ENCODE data around the gene WFS1. TPM values are rescaled to one million over a fixed set of nuclear protein-coding genes. Genes with fewer than 3 reads are reported as not detected.

The WFS1 gene
- total RNA-seq, 1 donor = 0.42 TPM

- Histone ChIP-seq H3K4me1 (ENCODE audit: insufficient read depth, low read length) (no peaks in the 10 kb centered on the region), H3K9me3 (ENCODE audit: low read depth, low read length) (no peaks in the 10 kb centered on the region), H3K27me3 (ENCODE audit: insufficient read depth, low read length) (peaks cover 11% of the 10 kb centered on the region), H3K4me3 (ENCODE audit: low read length) (no peak overlapping the region)
These were observed 36.6 kb downstream of the WFS1 start for GRCh38 chr4:6306299-6306698.

GRCh38 chr4:6307230-6307629, 37.6 kb downstream of the WFS1 start:
- Histone ChIP-seq H3K9me3 (ENCODE audit: low read depth, low read length) (no peaks in the 10 kb centered on the region), H3K4me3 (ENCODE audit: low read length) (no peak overlapping the region), H3K4me1 (ENCODE audit: insufficient read depth, low read length) (no peaks in the 10 kb centered on the region), H3K27me3 (ENCODE audit: insufficient read depth, low read length) (peaks cover 11% of the 10 kb centered on the region)

GRCh38 chr4:6307891-6308290, 38.2 kb downstream of the WFS1 start:
- Histone ChIP-seq H3K27me3 (ENCODE audit: insufficient read depth, low read length) (peaks cover 11% of the 10 kb centered on the region), H3K4me1 (ENCODE audit: insufficient read depth, low read length) (no peaks in the 10 kb centered on the region), H3K4me3 (ENCODE audit: low read length) (no peak overlapping the region), H3K9me3 (ENCODE audit: low read depth, low read length) (no peaks in the 10 kb centered on the region)

GRCh38 chr4:6308899-6309643, 39.4 kb downstream of the WFS1 start:
- peaks cover 11% of the 10 kb centered on the region for H3K27me3 ChIP-seq (ENCODE audit: insufficient read depth, low read length)
- H3K4me3 ChIP-seq (ENCODE audit: low read length) = no peak overlapping the region
- no peaks in the 10 kb centered on the region for H3K4me1 ChIP-seq (ENCODE audit: insufficient read depth, low read length)
- H3K9me3 ChIP-seq (ENCODE audit: low read depth, low read length) = no peaks in the 10 kb centered on the region

- Histone ChIP-seq H3K4me1 (ENCODE audit: insufficient read depth, low read length) (no peaks in the 10 kb centered on the region), H3K27me3 (ENCODE audit: insufficient read depth, low read length) (peaks cover 11% of the 10 kb centered on the region), H3K4me3 (ENCODE audit: low read length) (no peak overlapping the region), H3K9me3 (ENCODE audit: low read depth, low read length) (no peaks in the 10 kb centered on the region)
These were observed 40.1 kb downstream of the WFS1 start for GRCh38 chr4:6309777-6310176.

- no peaks in the 10 kb centered on the region for H3K4me1 ChIP-seq (ENCODE audit: insufficient read depth, low read length)
- no peak overlapping the region for H3K4me3 ChIP-seq (ENCODE audit: low read length)
- H3K9me3 ChIP-seq (ENCODE audit: low read depth, low read length) = no peaks in the 10 kb centered on the region
- H3K27me3 ChIP-seq (ENCODE audit: insufficient read depth, low read length) = peaks cover 6% of the 10 kb centered on the region
These were observed 43.6 kb downstream of the WFS1 start for GRCh38 chr4:6313216-6313615.

GRCh38 chr4:6316461-6317003, 46.9 kb downstream of the WFS1 start:
- no peaks in the 10 kb centered on the region for H3K4me1 ChIP-seq (ENCODE audit: insufficient read depth, low read length)
- peaks cover 2% of the 10 kb centered on the region for H3K27me3 ChIP-seq (ENCODE audit: insufficient read depth, low read length)

GRCh38 chr4:6318206-6318605, 48.6 kb downstream of the WFS1 start:
- Histone ChIP-seq H3K27me3 (ENCODE audit: insufficient read depth, low read length) (peaks cover 2% of the 10 kb centered on the region), H3K4me1 (ENCODE audit: insufficient read depth, low read length) (no peaks in the 10 kb centered on the region), H3K4me3 (ENCODE audit: low read length) (no peak overlapping the region), H3K9me3 (ENCODE audit: low read depth, low read length) (no peaks in the 10 kb centered on the region)

More at GRCh38 chr4:6316461-6317003, 46.9 kb downstream of the WFS1 start:
- Histone ChIP-seq H3K9me3 (ENCODE audit: low read depth, low read length) (no peaks in the 10 kb centered on the region), H3K4me3 (ENCODE audit: low read length) (no peak overlapping the region)

- peaks cover 2% of the 10 kb centered on the region for H3K27me3 ChIP-seq (ENCODE audit: insufficient read depth, low read length)
- H3K9me3 ChIP-seq (ENCODE audit: low read depth, low read length) = no peaks in the 10 kb centered on the region
- no peak overlapping the region for H3K4me3 ChIP-seq (ENCODE audit: low read length)
- no peaks in the 10 kb centered on the region for H3K4me1 ChIP-seq (ENCODE audit: insufficient read depth, low read length)
These were observed 50.0 kb downstream of the WFS1 start for GRCh38 chr4:6319530-6320150.

GRCh38 chr4:6320663-6321062, 51.0 kb downstream of the WFS1 start:
- H3K4me1 ChIP-seq (ENCODE audit: insufficient read depth, low read length) = no peaks in the 10 kb centered on the region
- no peaks in the 10 kb centered on the region for H3K9me3 ChIP-seq (ENCODE audit: low read depth, low read length)
- H3K4me3 ChIP-seq (ENCODE audit: low read length) = no peak overlapping the region
- peaks cover 2% of the 10 kb centered on the region for H3K27me3 ChIP-seq (ENCODE audit: insufficient read depth, low read length)

- H3K9me3 ChIP-seq (ENCODE audit: low read depth, low read length) = no peaks in the 10 kb centered on the region
- H3K27me3 ChIP-seq (ENCODE audit: insufficient read depth, low read length) = peaks cover 2% of the 10 kb centered on the region
- H3K4me3 ChIP-seq (ENCODE audit: low read length) = no peak overlapping the region
- H3K4me1 ChIP-seq (ENCODE audit: insufficient read depth, low read length) = no peaks in the 10 kb centered on the region
These were observed 51.7 kb downstream of the WFS1 start for GRCh38 chr4:6321361-6321760.

GRCh38 chr4:6322067-6322760, 52.6 kb downstream of the WFS1 start:
- H3K4me1 ChIP-seq (ENCODE audit: insufficient read depth, low read length) = no peaks in the 10 kb centered on the region
- H3K27me3 ChIP-seq (ENCODE audit: insufficient read depth, low read length) = peaks cover 2% of the 10 kb centered on the region
- no peak overlapping the region for H3K4me3 ChIP-seq (ENCODE audit: low read length)
- no peaks in the 10 kb centered on the region for H3K9me3 ChIP-seq (ENCODE audit: low read depth, low read length)

GRCh38 chr4:6322761-6323566, 53.3 kb downstream of the WFS1 start:
- Histone ChIP-seq H3K4me3 (ENCODE audit: low read length) (no peak overlapping the region), H3K27me3 (ENCODE audit: insufficient read depth, low read length) (peaks cover 2% of the 10 kb centered on the region), H3K4me1 (ENCODE audit: insufficient read depth, low read length) (no peaks in the 10 kb centered on the region), H3K9me3 (ENCODE audit: low read depth, low read length) (no peaks in the 10 kb centered on the region)

- Histone ChIP-seq H3K9me3 (ENCODE audit: low read depth, low read length) (no peaks in the 10 kb centered on the region), H3K4me3 (ENCODE audit: low read length) (no peak overlapping the region), H3K27me3 (ENCODE audit: insufficient read depth, low read length) (peaks cover 2% of the 10 kb centered on the region), H3K4me1 (ENCODE audit: insufficient read depth, low read length) (no peaks in the 10 kb centered on the region)
These were observed 54.9 kb downstream of the WFS1 start for GRCh38 chr4:6324461-6324998.

Data from mononuclear cell (primary cell).